CD4-positive, CD25-positive, alpha-beta regulatory T cell (primary cell): Measurements from ENCODE around the gene FBXO41. TPM values are rescaled to one million over a fixed set of nuclear protein-coding genes. Genes with fewer than 3 reads are reported as not detected.

Source experiments
- ATAC-seq, 2 donors: fragments of 150-1000 bp; cut with Tn5 transposase; one replicate each; pipeline ENCODE4 v1.10.0; 2021; ENCODE audit warnings: low read depth in 2 of 2, moderate number of reproducible peaks in 2 of 2, moderate library complexity in 1 of 2
- DNase-seq, 3 donors: peaks; one replicate each; pipeline versions ENCODE4 v3.0.0 to v3.0.0-alpha.2; 2012 to 2022; ENCODE audit warnings: mixed read lengths in 1 of 3
- H3K27ac ChIP-seq: one replicate; pipeline ENCODE4 v1.7.0; 2013; ENCODE audit warnings: mild to moderate bottlenecking, low read length; ENCODE audit not compliant: insufficient read depth, poor library complexity, severe bottlenecking
- H3K27me3 ChIP-seq: one replicate; pipeline ENCODE4 v1.7.0; 2013; ENCODE audit warnings: low read length; ENCODE audit not compliant: control insufficient read depth, insufficient read depth
- H3K36me3 ChIP-seq: one replicate; pipeline ENCODE4 v1.7.0; 2013; ENCODE audit warnings: mild to moderate bottlenecking, low read length, moderate library complexity; ENCODE audit not compliant: control insufficient read depth, insufficient read depth
- H3K4me1 ChIP-seq: 2 replicates; pipeline ENCODE4 v1.7.0; 2013; ENCODE audit warnings: mild to moderate bottlenecking, low read length; ENCODE audit not compliant: insufficient read depth, control insufficient read depth, poor library complexity, severe bottlenecking
- H3K4me3 ChIP-seq: one replicate; pipeline ENCODE4 v1.7.0; 2013; ENCODE audit warnings: low read depth, mild to moderate bottlenecking, low read length, moderate library complexity
- H3K9me3 ChIP-seq, 2 experiments: 1 replicate in 1 of 2; 2 replicates in 1 of 2; pipeline ENCODE4 v1.7.0; 2013; ENCODE audit warnings: low read length in 2 of 2, mild to moderate bottlenecking in 1 of 2, moderate library complexity in 1 of 2; ENCODE audit not compliant: control insufficient read depth in 2 of 2
- H3K27ac Mint-ChIP-seq, 3 donors: one replicate each; pipeline ENCODE4 v1.8.0; 2020 to 2022; ENCODE audit warnings: mild to moderate bottlenecking in 3 of 3, mixed read lengths in 3 of 3, moderate library complexity in 2 of 3
- H3K27me3 Mint-ChIP-seq: one replicate; pipeline ENCODE4 v1.8.0; 2022; ENCODE audit warnings: mild to moderate bottlenecking, mixed read lengths
- H3K36me3 Mint-ChIP-seq: one replicate; pipeline ENCODE4 v1.8.0; 2020; ENCODE audit warnings: mixed read lengths
- H3K4me1 Mint-ChIP-seq, 4 donors: one replicate each; pipeline ENCODE4 v1.8.0; 2020 to 2022; ENCODE audit warnings: mixed read lengths in 4 of 4, mild to moderate bottlenecking in 1 of 4
- H3K4me3 Mint-ChIP-seq, 4 donors: one replicate each; pipeline ENCODE4 v1.8.0; 2020 to 2022; ENCODE audit warnings: mild to moderate bottlenecking in 4 of 4, mixed read lengths in 4 of 4, moderate library complexity in 3 of 4
- H3K9me3 Mint-ChIP-seq, 7 donors: one replicate each; pipeline ENCODE4 v1.8.0; 2020 to 2022; ENCODE audit warnings: mixed read lengths in 7 of 7, mild to moderate bottlenecking in 3 of 7, moderate library complexity in 2 of 7
- polyA plus RNA-seq, 4 donors: library from polyadenylated mRNA; unstranded; fragments of 300-500 nt; fragmentation: Illumina TruSeq; gene quantifications; one replicate each; pipeline ENCODE4 v1.2.3, GENCODE V29; 2021
- total RNA-seq: library from RNA; stranded (reverse); gene quantifications from one replicate; pipeline ENCODE4 v1.2.3, GENCODE V29; 2022

The FBXO41 gene
- total and polyA plus RNA-seq, 5 donors from 2014 or later = 0.51 to 17.4 (median 1.0) TPM

DNA sequence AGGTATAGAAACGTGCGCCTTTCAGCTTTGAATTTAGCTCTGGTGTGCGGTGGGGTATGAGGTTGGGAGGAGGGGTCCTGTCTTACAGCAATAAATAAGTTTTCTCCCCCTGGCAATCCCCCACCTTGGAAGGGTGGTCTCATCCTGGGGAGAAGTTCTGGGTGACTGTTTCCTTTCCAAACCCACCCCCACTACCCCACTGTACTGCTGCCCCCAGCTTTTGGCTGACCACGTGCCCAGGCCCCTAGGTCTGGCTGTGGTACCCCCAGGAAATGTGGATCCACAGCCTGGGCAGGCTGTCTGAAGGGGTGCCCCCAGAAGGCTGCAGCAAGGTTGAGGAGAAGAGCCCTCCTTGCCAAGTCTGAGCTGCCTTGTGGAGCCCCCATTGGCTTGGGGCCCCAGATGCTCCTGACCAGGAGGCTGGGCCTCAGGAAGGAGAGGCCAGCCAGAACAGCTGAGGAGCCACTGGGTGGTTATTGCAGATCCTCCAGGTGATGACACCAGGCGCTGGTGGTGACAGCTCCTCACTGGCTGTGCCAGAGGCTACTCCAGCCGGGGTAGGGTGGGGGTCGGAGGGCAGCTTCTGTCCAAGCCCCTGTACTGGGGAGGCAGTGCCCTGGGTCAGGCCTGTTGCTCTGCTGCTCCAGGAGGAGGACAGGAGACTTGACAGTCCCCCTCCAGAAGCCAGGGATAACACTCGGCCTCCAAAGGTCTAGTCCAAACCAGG is 25.9 kb downstream of the FBXO41 start:
- peaks cover 20% of the 10 kb centered on the region for H3K36me3 ChIP-seq
- peak overlapping the region in 1 of 4 donors; percentile 80 for H3K4me3 Mint-ChIP-seq
- H3K27ac ChIP-seq = no peak overlapping the region
- no peaks in the 10 kb centered on the region for H3K9me3 Mint-ChIP-seq
- peaks cover 4% of the 10 kb centered on the region for H3K36me3 Mint-ChIP-seq
- DNase-seq (no peak), ATAC-seq (no peak)
- H3K4me1 ChIP-seq = peaks cover 6% of the 10 kb centered on the region
- no peaks in the 10 kb centered on the region for H3K9me3 ChIP-seq
- no peaks in the 10 kb centered on the region for H3K27me3 Mint-ChIP-seq
- H3K27ac Mint-ChIP-seq = no peak overlapping the region
- H3K4me1 Mint-ChIP-seq = peaks cover 0 to 7% (median 0%) of the 10 kb centered on the region in 4 donors
- H3K27me3 ChIP-seq = no peaks in the 10 kb centered on the region
- H3K4me3 ChIP-seq = no peak overlapping the region

DNA sequence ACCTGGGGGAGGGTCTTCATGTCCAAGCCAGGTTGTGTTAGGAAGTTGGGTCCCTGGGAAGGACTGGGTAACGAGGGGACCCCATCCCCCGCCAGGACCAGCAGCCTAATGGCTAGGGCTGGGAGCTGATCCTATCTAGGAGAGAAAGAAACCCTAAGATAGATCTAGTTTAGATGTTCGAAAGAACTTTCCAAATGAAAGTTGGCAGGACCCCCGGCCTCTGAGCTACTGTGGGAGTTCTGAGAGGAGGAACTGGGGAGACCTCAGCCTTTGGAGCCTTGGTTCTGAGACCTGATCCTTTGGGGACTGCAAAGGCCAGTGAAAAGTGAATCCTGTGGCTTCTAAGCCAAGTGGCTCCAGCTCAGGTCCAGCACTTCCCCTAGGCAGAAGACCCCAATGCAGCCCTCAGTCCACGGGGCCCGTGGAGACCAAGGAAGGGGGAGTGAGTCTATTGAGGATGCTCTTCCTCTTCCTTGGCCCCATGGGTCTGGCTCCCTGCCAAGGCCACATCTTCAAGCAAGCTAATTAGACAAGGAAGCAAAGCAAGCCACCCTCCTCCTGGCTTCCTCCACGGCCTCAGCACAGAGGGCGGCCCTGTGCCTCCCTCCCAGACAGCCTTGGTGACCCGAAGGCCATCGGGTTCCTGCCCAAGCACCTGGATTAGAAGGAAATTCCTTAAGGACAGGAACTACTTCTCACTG is 26.7 kb downstream of the FBXO41 start:
- no peak for DNase-seq
- Mint-ChIP-seq H3K4me3 (no peak overlapping the region), H3K27me3 (no peaks in the 10 kb centered on the region), H3K9me3 (no peaks in the 10 kb centered on the region), H3K27ac (no peak overlapping the region), H3K36me3 (peaks cover 4% of the 10 kb centered on the region), H3K4me1 (peaks cover 0 to 7% (median 0%) of the 10 kb centered on the region in 4 donors)
- H3K36me3 ChIP-seq = peaks cover 22% of the 10 kb centered on the region
- H3K27me3 ChIP-seq = no peaks in the 10 kb centered on the region
- peak in 1 of 2 donors; percentile 30 for ATAC-seq
- H3K4me1 ChIP-seq = peaks cover 6% of the 10 kb centered on the region
- H3K27ac ChIP-seq = no peak overlapping the region
- H3K9me3 ChIP-seq = no peaks in the 10 kb centered on the region
- H3K4me3 ChIP-seq = no peak overlapping the region

GRCh38 chr2:73257021-73257420 is 27.3 kb downstream of the FBXO41 start:
- no peak overlapping the region for H3K27ac ChIP-seq
- no peaks in the 10 kb centered on the region for H3K27me3 ChIP-seq
- H3K4me1 ChIP-seq = peaks cover 6% of the 10 kb centered on the region
- no peaks in the 10 kb centered on the region for H3K9me3 ChIP-seq
- peaks cover 0 to 7% (median 0%) of the 10 kb centered on the region in 4 donors for H3K4me1 Mint-ChIP-seq
- ATAC-seq (no peak), DNase-seq (no peak)
- peaks cover 4% of the 10 kb centered on the region for H3K36me3 Mint-ChIP-seq
- H3K9me3 Mint-ChIP-seq = no peaks in the 10 kb centered on the region
- H3K4me3 ChIP-seq = no peak overlapping the region
- H3K36me3 ChIP-seq = peaks cover 27% of the 10 kb centered on the region
- H3K27me3 Mint-ChIP-seq = no peaks in the 10 kb centered on the region
- H3K27ac Mint-ChIP-seq = peak overlapping the region in 1 of 3 donors; percentile 23
- no peak overlapping the region for H3K4me3 Mint-ChIP-seq

DNA sequence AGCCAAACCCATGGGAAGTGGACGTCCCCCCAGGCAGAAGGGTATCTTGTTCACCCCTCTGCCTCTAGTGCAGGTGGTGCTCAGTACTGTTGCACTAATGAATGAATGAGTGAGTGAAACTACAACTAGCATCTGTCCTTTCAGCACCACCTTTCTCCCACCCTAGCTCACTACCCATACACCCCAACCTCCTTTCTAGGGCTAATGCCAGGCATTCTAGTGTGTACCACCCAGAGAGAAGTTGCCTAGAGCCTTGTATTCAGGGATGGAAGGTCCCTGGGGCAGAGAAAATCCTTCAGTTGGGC is 27.7 kb downstream of the FBXO41 start:
- no peaks in the 10 kb centered on the region for H3K9me3 Mint-ChIP-seq
- Histone ChIP-seq H3K27me3 (no peaks in the 10 kb centered on the region), H3K9me3 (no peaks in the 10 kb centered on the region), H3K27ac (no peak overlapping the region), H3K36me3 (peaks cover 31% of the 10 kb centered on the region), H3K4me3 (no peak overlapping the region), H3K4me1 (peaks cover 6% of the 10 kb centered on the region)
- H3K4me3 Mint-ChIP-seq = no peak overlapping the region
- peaks cover 0 to 7% (median 0%) of the 10 kb centered on the region in 4 donors for H3K4me1 Mint-ChIP-seq
- no peaks in the 10 kb centered on the region for H3K27me3 Mint-ChIP-seq
- peak overlapping the region in 1 of 3 donors; percentile 23 for H3K27ac Mint-ChIP-seq
- H3K36me3 Mint-ChIP-seq = peaks cover 2% of the 10 kb centered on the region
- no peak for DNase-seq
- ATAC-seq = no peak

DNA sequence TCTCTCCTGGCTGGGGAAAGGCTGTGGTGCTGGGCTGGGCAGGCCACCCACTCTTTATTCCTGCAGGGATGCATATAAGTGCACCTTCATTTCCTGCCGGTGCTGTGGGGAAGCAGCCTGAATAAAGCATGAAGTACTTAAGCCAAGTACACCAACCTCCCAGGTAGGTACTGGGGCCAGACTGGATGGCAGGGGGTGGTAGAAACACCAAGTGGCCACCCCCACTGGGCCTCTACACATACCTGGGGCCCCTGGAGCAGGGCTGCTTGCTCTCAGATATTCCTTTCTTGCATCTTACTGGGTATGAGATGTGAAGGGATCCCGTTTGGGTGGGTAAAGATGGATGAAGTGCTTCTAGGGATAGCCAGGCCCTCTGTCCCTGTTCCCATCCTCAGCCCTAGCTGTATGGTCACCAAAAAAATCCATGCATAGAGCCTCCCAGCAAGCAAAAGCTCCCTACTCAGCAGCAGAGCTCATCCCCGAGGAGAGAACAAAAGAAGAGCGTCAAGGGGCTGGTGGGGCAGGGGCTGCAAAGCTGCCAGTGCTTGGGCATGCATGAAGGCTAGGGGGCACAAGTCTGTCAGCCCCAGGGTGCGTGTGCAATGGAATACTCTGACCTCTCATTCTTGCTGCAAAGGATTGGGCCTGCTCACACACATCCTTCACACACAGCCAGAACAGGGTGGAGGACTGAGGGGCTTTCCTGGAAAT is 28.2 kb downstream of the FBXO41 start:
- Histone ChIP-seq H3K27ac (no peak overlapping the region), H3K4me3 (no peak overlapping the region), H3K27me3 (no peaks in the 10 kb centered on the region), H3K9me3 (no peaks in the 10 kb centered on the region), H3K4me1 (peaks cover 6% of the 10 kb centered on the region), H3K36me3 (peaks cover 35% of the 10 kb centered on the region)
- Mint-ChIP-seq H3K4me3 (no peak overlapping the region), H3K27ac (peak overlapping the region in 1 of 3 donors; percentile 17), H3K27me3 (no peaks in the 10 kb centered on the region), H3K9me3 (no peaks in the 10 kb centered on the region), H3K4me1 (peaks cover 0 to 7% (median 0%) of the 10 kb centered on the region in 4 donors), H3K36me3 (peaks cover 1% of the 10 kb centered on the region)
- no peak for DNase-seq
- ATAC-seq = no peak

DNA sequence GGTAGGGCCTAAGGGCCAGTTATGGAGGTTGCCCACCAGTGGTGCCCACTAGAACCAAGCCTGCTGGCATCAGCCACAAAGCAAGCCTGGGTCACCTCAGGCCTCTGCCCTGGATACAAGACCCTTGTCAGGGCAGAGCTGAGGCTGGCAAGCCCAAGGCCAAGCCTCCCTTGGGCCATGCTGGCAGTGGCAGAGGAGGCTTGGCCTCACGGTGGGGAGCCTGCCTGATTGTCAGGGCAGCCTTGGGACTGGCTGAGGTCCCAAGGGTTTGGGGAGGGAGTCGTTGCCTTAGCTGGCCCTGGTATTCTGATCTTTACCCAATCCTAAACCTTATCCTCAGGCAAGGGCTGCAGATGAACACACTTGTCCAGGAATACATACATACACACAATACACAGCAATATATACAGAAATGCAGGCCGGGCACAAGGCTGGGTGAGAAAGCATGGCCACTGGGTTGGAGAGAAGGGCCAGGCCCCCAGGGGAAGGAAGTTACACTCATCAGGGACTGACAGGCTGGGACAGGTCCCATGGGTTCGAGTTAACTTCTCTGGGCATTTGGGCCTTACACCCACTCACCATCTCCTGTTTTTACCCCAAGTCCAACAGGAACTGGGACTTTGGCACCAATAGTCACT is 29.2 kb downstream of the FBXO41 start:
- H3K36me3 ChIP-seq = peaks cover 44% of the 10 kb centered on the region
- no peaks in the 10 kb centered on the region for H3K9me3 ChIP-seq
- DNase-seq = no peak
- no peaks in the 10 kb centered on the region for H3K9me3 Mint-ChIP-seq
- peaks cover 6% of the 10 kb centered on the region for H3K4me1 ChIP-seq
- no peak overlapping the region for H3K4me3 ChIP-seq
- peak overlapping the region in 1 of 3 donors; percentile 66 for H3K27ac Mint-ChIP-seq
- no peak overlapping the region for H3K4me3 Mint-ChIP-seq
- peak in 1 of 2 donors; percentile 10 for ATAC-seq
- peaks cover 0 to 7% (median 0%) of the 10 kb centered on the region in 4 donors for H3K4me1 Mint-ChIP-seq
- no peak overlapping the region for H3K27ac ChIP-seq
- H3K36me3 Mint-ChIP-seq = peaks cover 9% of the 10 kb centered on the region
- H3K27me3 ChIP-seq = no peaks in the 10 kb centered on the region
- H3K27me3 Mint-ChIP-seq = no peaks in the 10 kb centered on the region

DNA sequence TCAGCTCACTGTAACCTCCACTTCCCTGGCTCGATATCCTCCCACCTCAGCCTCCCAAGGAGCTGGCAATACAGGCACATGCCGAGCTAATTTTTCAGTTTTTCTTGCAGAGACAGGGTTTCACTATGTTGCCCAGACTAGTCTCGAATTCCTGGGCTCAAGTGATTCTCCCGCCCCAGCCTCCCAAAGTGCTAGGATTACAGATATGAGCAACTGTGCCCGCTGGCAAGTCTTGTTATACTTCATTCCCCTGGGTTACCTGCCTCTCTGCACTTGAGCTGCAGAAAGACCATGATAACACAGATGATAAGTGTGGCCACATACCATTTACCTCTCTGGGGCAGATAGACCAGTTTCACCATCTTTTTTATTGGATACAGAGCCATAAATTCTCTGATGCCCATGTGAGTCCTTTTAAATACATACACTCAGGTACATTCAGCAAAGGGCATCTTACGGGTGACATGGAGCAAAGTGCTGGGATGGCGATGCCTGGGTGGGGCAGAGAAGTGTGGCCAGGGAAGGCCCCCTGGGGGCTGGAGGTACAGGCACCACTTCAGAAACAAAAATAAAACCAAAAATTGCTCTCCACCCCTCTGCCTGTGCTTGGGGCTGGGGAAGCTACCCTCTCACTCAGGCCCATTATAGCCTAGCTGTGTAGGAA is 29.8 kb downstream of the FBXO41 start:
- DNase-seq (no peak), ATAC-seq (no peak)
- peaks cover 0 to 7% (median 0%) of the 10 kb centered on the region in 4 donors for H3K4me1 Mint-ChIP-seq
- H3K27me3 Mint-ChIP-seq = no peaks in the 10 kb centered on the region
- no peaks in the 10 kb centered on the region for H3K27me3 ChIP-seq
- H3K4me3 ChIP-seq = no peak overlapping the region
- H3K9me3 Mint-ChIP-seq = no peaks in the 10 kb centered on the region
- no peaks in the 10 kb centered on the region for H3K9me3 ChIP-seq
- no peak overlapping the region for H3K4me3 Mint-ChIP-seq
- H3K27ac Mint-ChIP-seq = peak overlapping the region in 1 of 3 donors; percentile 15
- no peak overlapping the region for H3K27ac ChIP-seq
- peaks cover 16% of the 10 kb centered on the region for H3K36me3 Mint-ChIP-seq
- H3K36me3 ChIP-seq = peaks cover 47% of the 10 kb centered on the region
- H3K4me1 ChIP-seq = peaks cover 6% of the 10 kb centered on the region
